ENCODE results near the gene MGAT5. TPM values are rescaled to one million over a fixed set of nuclear protein-coding genes. Genes with fewer than 3 reads are reported as not detected.

The MGAT5 gene
- total RNA-seq, 1 experiment from 2014 or later, result 25.4 TPM

DNA sequence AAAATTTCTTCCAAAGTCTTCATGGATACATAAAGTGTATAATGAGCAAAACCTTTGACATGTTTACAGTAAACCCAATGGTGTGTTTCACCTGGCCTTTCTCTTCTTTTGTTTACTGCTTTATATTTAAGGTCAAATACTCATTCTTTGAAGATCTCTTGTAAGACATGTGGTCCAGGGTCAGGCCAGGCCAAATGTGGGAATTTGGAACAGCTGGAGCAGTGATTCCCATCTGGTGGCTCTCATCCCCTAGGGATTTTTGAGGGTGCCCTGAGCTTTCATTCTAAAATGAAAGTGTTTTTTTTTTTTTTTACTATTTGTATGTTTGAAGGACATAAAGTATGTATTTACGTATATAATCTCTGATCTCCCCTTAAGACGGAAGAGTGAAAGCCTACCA lies 13.8 kb upstream of the MGAT5 start:
- H3K4me3 ChIP-seq (ENCODE audit: insufficient read depth, low read depth, low read length), result no peak overlapping the region
- no peak for DNase-seq
- H3K27me3 ChIP-seq (ENCODE audit: control insufficient read depth, insufficient read depth, low read length), result no peaks in the 10 kb centered on the region
- no peaks in the 10 kb centered on the region for H3K36me3 ChIP-seq (replicated peaks; ENCODE audit: control insufficient read depth, insufficient read depth, low read length)

DNA sequence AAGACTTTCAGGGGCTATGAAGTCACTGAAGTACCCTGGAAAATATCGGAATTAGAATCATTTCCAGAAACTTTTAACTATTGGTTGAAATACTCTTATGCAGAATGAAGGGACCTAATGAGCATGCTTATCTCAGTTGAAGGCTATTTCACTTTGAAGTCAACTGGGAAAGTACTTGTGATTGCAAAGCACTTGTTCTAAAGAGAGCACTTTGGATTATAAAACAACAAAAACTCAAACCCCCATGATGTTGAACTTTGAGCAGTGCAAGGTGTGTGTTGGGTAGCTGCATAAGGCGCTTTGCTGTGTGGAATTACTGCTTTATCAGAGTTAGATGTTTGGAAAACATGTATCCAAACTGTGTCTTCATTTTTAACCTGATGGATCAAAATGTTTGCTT lies 12.0 kb upstream of the MGAT5 start:
- no peaks in the 10 kb centered on the region for H3K27me3 ChIP-seq (ENCODE audit: control insufficient read depth, insufficient read depth, low read length)
- H3K4me3 ChIP-seq (ENCODE audit: insufficient read depth, low read depth, low read length), result no peak overlapping the region
- no peak for DNase-seq
- H3K36me3 ChIP-seq (replicated peaks; ENCODE audit: control insufficient read depth, insufficient read depth, low read length), result no peaks in the 10 kb centered on the region

DNA sequence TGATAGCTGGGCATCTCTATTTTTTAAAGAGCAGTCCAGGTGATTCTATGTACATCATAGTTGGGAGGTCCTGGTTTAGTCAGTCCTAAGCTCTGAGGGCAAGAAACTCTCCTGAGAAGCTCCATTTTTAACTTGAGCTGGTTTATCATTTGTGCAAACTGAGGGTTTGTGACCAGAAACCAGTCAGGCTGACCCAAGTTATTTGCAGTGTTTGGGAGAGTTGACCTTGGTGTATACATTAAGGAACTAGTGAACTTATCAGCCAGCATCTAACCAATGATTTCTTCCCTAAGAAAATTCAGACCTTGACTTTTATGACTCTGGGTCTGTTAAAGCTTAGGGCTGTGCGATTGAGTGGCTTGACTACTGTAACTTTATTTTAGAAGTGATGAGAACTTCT lies 10.6 kb upstream of the MGAT5 start:
- no peak for DNase-seq
- Histone ChIP-seq H3K4me3 (ENCODE audit: insufficient read depth, low read depth, low read length) (no peak overlapping the region), H3K36me3 (replicated peaks; ENCODE audit: control insufficient read depth, insufficient read depth, low read length) (no peaks in the 10 kb centered on the region), H3K27me3 (ENCODE audit: control insufficient read depth, insufficient read depth, low read length) (no peaks in the 10 kb centered on the region)

DNA sequence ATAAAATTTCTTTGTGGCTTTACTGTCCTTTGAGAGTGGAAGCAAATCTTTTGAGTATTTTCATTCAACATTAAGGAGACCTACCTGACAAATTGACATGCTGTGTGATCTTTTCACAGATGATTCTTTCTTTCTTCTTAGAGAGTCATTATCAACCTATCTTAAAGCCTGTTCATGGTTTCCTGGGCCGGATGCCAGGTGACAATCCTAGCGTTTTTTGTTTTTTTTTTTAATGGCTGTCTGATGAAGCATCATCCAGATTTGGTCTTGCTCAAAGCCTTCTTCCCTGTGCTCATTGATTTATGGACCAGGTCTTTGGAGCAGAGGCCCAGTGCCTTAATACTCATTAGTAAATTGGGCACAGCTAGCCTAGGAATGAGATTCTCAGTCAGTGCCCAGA lies 9.8 kb upstream of the MGAT5 start:
- Histone ChIP-seq H3K27me3 (ENCODE audit: control insufficient read depth, insufficient read depth, low read length) (no peaks in the 10 kb centered on the region), H3K4me3 (ENCODE audit: insufficient read depth, low read depth, low read length) (no peak overlapping the region), H3K36me3 (replicated peaks; ENCODE audit: control insufficient read depth, insufficient read depth, low read length) (no peaks in the 10 kb centered on the region)
- DNase-seq, result no peak

DNA sequence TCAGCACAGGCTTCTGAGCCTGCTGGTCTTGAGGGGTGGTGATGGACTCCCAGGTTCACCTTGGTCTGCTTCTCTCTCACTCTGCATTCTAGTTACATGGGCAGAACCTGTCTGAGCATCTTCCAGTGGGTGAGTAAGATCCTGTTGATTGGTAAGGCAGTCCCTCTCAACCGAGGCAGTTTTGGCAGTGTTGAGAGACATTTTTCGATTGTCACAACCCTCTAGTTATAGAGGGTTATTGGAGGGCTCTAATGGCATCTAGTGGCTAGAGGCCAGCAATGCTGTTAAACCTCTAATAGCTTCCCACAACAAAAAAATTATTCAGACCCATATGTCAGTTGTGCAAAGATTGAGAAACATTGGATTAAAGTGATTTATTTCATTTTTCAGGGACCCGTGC lies 9.3 kb upstream of the MGAT5 start:
- no peaks in the 10 kb centered on the region for H3K27me3 ChIP-seq (ENCODE audit: control insufficient read depth, insufficient read depth, low read length)
- no peaks in the 10 kb centered on the region for H3K36me3 ChIP-seq (replicated peaks; ENCODE audit: control insufficient read depth, insufficient read depth, low read length)
- DNase-seq, result no peak

DNA sequence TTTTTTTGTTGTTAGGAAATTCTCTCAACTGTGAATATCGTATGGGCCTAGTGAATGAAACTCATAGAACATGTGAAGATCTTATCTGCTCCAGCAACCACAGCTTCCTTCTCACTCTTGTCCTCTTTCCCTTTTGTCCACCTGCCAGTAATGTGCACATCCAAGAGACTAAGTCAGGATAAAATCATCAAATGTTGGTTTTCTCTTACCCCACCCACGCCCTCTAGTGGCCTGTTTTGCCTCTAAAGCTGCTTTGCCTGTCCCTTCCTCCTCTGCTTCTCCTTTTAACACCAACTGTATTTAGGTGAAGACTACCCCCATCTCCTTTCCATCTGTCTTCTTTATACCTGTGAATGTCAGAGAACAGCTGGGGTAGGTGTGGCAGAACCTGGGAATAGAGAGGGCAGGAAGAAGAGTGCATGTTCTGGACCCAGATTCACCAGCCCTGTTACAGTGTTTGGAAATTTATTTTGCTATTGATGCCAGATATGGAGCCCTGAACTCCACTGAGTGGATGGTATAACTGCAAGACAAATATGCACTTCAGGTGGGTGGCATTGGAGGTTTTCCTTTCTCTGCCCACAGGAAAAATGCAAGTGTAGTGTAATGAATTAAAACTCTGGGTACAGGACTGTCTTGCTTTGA lies 8.4 kb upstream of the MGAT5 start:
- DNase-seq, result peak; percentile 52
- H3K36me3 ChIP-seq (replicated peaks; ENCODE audit: control insufficient read depth, insufficient read depth, low read length), result no peaks in the 10 kb centered on the region
- no peak overlapping the region for H3K4me3 ChIP-seq (ENCODE audit: insufficient read depth, low read depth, low read length)
- H3K27me3 ChIP-seq (ENCODE audit: control insufficient read depth, insufficient read depth, low read length), result no peaks in the 10 kb centered on the region

More for the DNA sequence above, 9.3 kb upstream of the MGAT5 start:
- H3K4me3 ChIP-seq (ENCODE audit: insufficient read depth, low read depth, low read length), result no peak overlapping the region

DNA sequence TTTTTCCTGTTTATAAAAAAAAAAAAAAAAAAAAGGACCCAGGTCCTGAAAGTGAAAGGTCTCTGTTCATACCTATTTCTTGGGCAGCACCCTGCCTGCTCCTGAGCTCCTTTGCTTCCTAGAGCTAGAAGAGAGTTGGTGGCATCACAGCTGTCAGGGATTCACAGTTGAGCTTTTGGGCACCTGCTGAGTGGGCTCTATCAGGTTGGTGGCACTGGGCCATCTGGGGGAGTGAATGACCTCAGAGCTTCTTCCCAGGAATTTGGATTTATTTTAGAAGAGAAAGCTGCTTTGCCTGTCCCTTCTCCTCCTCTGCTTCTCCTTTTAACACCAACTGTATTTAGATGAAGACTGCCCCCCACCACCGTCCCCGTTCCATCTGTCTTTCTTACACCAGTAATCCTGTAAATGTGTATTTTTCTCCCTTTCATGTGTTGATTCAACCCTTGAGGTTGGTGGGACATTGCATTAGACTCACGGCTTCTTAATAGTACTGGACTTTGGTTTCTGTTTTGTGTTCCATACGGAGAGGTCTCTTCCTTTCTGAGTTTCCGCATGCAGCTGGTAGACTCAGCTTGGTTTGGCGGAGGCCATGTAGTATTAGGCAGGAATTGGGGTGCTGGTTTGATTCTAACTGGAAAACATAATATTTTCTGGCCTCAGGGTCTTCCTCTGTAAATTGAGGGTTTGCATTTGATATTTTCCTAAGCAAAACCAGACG lies 7.6 kb upstream of the MGAT5 start:
- no peak for DNase-seq
- no peaks in the 10 kb centered on the region for H3K36me3 ChIP-seq (replicated peaks; ENCODE audit: control insufficient read depth, insufficient read depth, low read length)
- H3K27me3 ChIP-seq (ENCODE audit: control insufficient read depth, insufficient read depth, low read length), result no peaks in the 10 kb centered on the region
- no peak overlapping the region for H3K4me3 ChIP-seq (ENCODE audit: insufficient read depth, low read depth, low read length)

DNA sequence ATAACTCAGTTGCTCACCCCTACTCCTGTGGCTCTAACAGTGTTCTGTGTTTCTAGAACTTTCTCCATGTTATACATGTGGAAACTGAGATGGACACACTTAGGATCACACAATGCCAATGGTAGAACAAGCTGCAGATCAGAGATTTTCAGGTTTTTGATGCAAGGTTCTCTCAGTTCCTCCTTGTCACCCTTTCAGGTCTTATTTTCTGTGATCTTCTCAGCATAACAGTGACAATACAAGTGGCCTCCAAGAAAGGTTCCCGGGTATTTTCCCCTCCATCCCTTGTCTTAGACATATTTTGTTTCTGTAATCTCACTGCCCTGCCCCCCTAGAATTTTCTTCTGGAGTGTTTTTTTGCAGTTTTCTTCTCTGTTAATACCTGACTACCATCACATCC lies 6.2 kb upstream of the MGAT5 start:
- Histone ChIP-seq H3K27me3 (ENCODE audit: control insufficient read depth, insufficient read depth, low read length) (no peaks in the 10 kb centered on the region), H3K36me3 (replicated peaks; ENCODE audit: control insufficient read depth, insufficient read depth, low read length) (no peaks in the 10 kb centered on the region), H3K4me3 (ENCODE audit: insufficient read depth, low read depth, low read length) (no peak overlapping the region)
- no peak for DNase-seq

DNA sequence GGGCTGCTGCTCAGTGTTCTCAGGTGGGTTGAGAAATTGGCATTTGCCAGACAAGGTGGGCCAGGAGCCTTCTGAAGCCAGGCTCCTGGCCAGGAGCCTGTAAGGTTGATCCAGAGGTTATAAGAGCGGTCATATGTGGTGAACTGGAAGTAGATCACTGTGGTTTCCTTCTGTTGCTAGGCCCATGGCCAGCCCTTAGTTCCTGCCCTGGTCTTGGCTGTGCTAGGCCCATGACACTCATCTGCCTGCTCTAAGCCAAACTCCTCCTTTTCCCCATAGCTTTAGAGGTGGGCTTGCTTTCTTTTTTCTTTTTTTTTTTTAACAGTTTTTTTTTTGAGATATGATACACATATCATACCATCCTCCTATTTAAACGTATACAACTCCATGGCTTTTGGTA lies 5.0 kb upstream of the MGAT5 start:
- Histone ChIP-seq H3K36me3 (replicated peaks; ENCODE audit: control insufficient read depth, insufficient read depth, low read length) (no peaks in the 10 kb centered on the region), H3K4me3 (ENCODE audit: insufficient read depth, low read depth, low read length) (no peak overlapping the region)

DNA sequence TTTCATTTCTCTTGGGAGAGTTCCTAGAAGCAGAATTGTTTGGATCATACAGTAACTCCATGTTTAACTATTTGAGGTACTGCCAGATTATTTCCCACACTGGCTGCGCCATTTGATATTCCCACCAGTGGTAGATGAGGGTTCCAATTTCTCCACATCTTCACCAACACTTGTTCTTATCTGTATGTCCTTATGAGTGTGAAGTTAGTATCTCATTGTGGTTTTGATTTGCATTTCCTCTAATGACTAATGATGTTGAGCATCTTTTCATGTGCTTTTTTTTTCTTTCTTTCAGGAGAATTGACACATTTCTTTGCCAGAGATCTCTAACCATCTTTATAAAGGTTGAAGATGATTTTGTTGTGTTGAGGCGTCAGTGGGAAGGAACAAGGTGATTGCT lies 4.1 kb upstream of the MGAT5 start:
- Histone ChIP-seq H3K27me3 (ENCODE audit: control insufficient read depth, insufficient read depth, low read length) (no peaks in the 10 kb centered on the region), H3K4me3 (ENCODE audit: insufficient read depth, low read depth, low read length) (no peak overlapping the region), H3K36me3 (replicated peaks; ENCODE audit: control insufficient read depth, insufficient read depth, low read length) (no peaks in the 10 kb centered on the region)
- no peak for DNase-seq

More for the DNA sequence above, 5.0 kb upstream of the MGAT5 start:
- no peaks in the 10 kb centered on the region for H3K27me3 ChIP-seq (ENCODE audit: control insufficient read depth, insufficient read depth, low read length)
- no peak for DNase-seq

DNA sequence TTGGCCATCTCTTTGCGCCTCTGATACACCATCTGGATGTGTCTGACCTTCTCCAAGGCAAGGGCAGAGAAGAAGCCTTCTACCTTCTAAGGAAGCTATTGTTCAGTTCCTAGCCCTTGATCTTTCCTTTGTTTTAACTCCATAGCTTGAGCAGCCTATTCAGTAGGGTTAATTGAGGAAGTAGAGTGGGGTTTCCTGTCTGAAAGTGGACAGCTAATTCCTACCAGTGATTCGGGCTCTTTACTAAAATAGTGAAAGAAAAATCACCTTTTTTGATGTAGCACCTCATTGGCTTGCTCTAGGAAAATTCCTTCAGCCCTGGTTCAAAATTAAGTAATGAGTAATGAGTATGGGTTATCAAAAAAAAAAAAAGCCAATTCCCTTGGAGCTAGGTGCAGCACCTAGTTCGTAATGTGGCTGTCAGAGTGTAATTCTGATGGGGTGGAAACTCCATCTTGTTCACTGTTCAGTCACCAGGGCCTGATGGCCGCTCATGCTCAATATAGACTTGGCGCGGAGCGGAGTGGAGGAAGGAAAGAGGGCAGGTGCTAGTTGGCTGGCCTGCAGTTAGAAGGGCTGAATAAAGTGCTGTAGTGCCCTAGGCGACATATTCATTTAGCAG lies 2.9 kb upstream of the MGAT5 start:
- no peaks in the 10 kb centered on the region for H3K36me3 ChIP-seq (replicated peaks; ENCODE audit: control insufficient read depth, insufficient read depth, low read length)
- no peak overlapping the region for H3K4me3 ChIP-seq (ENCODE audit: insufficient read depth, low read depth, low read length)
- no peak for DNase-seq
- H3K27me3 ChIP-seq (ENCODE audit: control insufficient read depth, insufficient read depth, low read length), result no peaks in the 10 kb centered on the region

DNA sequence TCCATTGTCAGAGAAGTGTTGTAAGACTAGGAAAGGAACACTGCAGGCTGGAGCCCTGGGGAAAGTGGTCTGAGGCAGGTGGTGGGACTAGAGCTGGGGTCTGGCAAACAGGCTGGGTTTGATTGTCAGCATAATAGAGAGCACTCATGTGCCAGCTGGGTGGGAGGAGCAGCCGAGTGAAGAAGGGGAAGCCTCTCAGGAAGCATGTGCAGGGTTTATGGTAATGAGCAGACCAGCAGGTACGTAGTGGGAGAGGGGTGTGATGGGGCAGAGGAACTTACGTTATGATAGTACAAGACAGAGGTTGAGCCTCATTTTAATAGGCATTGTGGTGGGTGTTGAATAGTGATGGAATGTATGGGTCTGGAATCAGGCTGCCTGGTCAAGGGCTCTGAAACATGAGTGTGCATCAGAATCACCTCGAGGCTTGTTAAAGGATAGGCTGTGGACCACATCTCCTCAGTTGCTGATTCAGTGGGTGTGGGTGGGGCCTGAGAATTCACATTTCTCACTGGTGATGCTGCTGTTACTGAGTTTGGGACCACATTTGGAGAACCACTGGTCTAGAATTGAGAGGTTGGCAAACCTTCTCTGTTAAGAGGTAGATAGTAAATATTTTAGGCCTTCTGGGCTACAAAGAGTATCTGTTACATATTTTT lies 1.7 kb upstream of the MGAT5 start:
- H3K36me3 ChIP-seq (replicated peaks; ENCODE audit: control insufficient read depth, insufficient read depth, low read length), result no peaks in the 10 kb centered on the region
- DNase-seq, result no peak
- H3K27me3 ChIP-seq (ENCODE audit: control insufficient read depth, insufficient read depth, low read length), result no peaks in the 10 kb centered on the region
- no peak overlapping the region for H3K4me3 ChIP-seq (ENCODE audit: insufficient read depth, low read depth, low read length)

DNA sequence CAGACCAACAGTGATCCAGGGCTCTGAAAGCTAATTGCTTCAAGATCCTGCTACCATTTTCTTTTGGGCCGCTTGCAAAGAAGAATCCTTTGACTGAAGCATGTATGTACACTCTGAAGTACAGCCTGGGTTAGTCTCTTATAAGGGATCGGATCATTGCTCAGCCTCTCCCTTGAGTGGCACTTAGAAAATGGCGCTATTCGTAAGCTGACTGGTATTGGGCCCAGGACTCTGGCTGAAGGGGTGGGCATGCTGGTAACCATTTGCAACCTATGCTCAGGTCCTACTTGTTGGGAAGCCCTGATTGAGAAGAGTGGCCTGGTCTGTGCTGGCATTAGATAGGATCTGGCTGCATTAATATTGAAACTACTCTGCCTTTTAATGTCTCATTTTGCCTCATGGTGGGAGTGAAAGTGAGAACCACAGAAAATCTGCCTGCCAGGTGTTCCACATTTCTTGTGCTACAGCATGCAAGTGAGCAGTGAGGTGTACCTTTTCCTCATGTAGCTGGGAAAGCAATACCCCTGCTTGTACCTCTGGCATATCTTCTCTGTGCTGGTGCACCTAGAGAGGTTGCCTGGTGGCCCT lies 661 bp upstream of the MGAT5 start:
- no peaks in the 10 kb centered on the region for H3K27me3 ChIP-seq (ENCODE audit: control insufficient read depth, insufficient read depth, low read length)
- no peak for DNase-seq
- H3K4me3 ChIP-seq (ENCODE audit: insufficient read depth, low read depth, low read length), result no peak overlapping the region
- H3K36me3 ChIP-seq (replicated peaks; ENCODE audit: control insufficient read depth, insufficient read depth, low read length), result no peaks in the 10 kb centered on the region

DNA sequence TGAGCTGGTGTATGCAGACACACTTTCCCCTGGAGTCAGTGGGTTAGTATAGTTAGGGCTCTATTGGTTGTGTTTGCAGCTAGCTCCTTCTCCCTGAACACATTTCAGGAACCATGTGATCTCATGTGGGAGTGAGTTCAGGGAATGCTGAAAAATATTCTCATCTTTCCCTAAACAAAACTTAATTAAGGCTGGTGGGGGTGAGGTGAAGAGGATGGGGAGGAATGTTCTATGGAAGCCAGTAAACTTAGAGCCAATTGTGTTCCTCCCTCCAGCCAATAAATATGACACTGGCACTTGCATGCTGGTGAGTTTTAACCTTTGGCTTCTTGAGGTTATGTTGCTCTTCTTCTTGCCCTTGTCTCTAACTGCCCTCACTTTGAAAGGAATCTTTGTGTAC lies 952 bp downstream of the MGAT5 start:
- DNase-seq, result no peak
- H3K36me3 ChIP-seq (replicated peaks; ENCODE audit: control insufficient read depth, insufficient read depth, low read length), result no peaks in the 10 kb centered on the region
- H3K27me3 ChIP-seq (ENCODE audit: control insufficient read depth, insufficient read depth, low read length), result no peaks in the 10 kb centered on the region
- no peak overlapping the region for H3K4me3 ChIP-seq (ENCODE audit: insufficient read depth, low read depth, low read length)

All from H7 (cell line).